AG04449 (cell line): ENCODE measurements around the gene PARD3B.

Experiments used
- CTCF ChIA-PET: fragments of 350-600 bp; formaldehyde crosslinking; extraction: SDS; loops from one replicate; lab custom pipeline; 2021; ENCODE audit warnings: antibody characterized with exemption; lab: Yijun Ruan, JAX
- POLR2A ChIA-PET: fragments of 400-600, 350-600 bp; formaldehyde crosslinking; extraction: SDS; loops from one replicate; lab custom pipeline; 2020; ENCODE audit warnings: antibody characterized with exemption, inconsistent platforms; lab: Yijun Ruan, JAX
- DNase-seq: peaks from one replicate; pipeline ENCODE4 v3.0.0-alpha.2; 2010; ENCODE audit warnings: low read depth, low spot score
- H3K4me3 ChIP-seq: 2 replicates; pipeline ENCODE4 v1.5.1; 2011; ENCODE audit warnings: low read depth, mild to moderate bottlenecking, control low read depth, low read length
- TF ChIP-seq, protein P1 (sequence below): IDR thresholded peaks from one replicate; pipeline ENCODE4 v1.5.1; 2011; ENCODE audit warnings: mild to moderate bottlenecking, moderate library complexity, low read length, control low read depth, inconsistent platforms; ENCODE audit not compliant: insufficient read depth; ENCODE audit errors: missing control alignments

Gene PARD3B

DNA sequence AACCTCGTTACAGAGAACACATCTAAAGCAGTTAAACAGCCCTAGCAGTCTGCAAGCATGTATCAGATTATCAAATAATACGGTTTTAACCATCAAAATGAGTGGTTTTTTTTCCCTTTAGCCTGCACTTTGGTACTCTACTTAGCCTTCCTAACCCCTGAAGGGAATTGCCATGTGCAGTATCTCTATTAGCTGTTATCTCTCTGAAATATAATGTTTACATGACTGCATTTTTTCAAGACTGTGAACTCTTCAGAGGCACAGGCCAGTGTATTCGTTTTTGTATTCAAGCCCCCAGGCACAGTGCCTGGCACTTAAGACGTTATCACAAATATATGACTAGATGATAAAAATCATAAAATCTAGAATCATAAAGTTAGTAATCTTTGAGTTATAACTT, 509.5 kb downstream of the PARD3B start:
- no peak for DNase-seq
- H3K4me3 ChIP-seq: no peak overlapping the region
- ChIA-PET POLR2A (no interaction called here), CTCF (no interaction called here)
- TF ChIP-seq, protein P1, sequence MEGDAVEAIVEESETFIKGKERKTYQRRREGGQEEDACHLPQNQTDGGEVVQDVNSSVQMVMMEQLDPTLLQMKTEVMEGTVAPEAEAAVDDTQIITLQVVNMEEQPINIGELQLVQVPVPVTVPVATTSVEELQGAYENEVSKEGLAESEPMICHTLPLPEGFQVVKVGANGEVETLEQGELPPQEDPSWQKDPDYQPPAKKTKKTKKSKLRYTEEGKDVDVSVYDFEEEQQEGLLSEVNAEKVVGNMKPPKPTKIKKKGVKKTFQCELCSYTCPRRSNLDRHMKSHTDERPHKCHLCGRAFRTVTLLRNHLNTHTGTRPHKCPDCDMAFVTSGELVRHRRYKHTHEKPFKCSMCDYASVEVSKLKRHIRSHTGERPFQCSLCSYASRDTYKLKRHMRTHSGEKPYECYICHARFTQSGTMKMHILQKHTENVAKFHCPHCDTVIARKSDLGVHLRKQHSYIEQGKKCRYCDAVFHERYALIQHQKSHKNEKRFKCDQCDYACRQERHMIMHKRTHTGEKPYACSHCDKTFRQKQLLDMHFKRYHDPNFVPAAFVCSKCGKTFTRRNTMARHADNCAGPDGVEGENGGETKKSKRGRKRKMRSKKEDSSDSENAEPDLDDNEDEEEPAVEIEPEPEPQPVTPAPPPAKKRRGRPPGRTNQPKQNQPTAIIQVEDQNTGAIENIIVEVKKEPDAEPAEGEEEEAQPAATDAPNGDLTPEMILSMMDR: no peak

DNA sequence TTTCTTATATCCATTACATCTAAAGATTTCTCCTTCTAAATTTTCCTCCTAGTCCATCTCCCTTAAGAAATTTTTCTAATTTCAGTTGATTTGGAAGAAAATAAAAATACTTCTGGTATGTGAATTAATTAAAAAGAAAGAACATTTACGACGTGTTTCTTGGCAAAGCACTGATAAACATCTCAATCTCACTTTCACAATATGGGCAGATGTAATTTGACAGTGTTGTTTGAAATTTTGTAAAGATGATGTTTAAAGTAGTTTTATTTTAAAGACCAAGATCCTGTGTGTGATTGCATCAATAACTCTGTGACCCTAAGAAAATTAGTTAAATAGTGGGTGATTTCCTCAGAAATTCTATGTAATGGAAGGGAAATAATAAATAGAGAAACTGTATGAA, 510.0 kb downstream of the PARD3B start:
- TF ChIP-seq, protein P1: no peak
- POLR2A ChIA-PET: no interaction called here
- CTCF ChIA-PET: no interaction called here
- no peak for DNase-seq
- no peak overlapping the region for H3K4me3 ChIP-seq

DNA sequence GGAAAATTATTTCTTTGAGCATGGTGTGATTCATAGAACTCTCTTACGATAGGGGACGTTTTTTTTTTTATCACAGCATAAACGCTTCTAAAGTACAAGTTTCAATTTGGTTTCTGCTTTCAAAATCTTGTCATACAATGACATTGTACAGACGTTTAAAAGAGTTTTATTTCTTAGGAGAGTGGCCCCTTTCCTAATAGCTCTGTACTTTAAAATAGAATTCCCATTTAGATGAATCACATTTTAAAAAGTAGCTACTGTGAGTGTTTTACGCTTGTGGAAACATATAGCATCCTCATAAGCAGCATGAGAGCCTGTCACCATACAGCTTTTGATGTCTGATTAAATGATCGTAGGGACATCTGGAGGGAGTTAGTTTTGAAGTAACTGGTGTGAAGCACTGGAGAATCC, 510.9 kb downstream of the PARD3B start:
- POLR2A ChIA-PET: no interaction called here
- DNase-seq: no peak
- peak overlapping the region; percentile 34 for H3K4me3 ChIP-seq
- CTCF ChIA-PET: interaction anchor here (0.6 kb wide), 1 partner anchor 796 kb away, joined by 3 read pairs; no protein-coding TSS in a partner anchor
- TF ChIP-seq, protein P1: no peak

DNA sequence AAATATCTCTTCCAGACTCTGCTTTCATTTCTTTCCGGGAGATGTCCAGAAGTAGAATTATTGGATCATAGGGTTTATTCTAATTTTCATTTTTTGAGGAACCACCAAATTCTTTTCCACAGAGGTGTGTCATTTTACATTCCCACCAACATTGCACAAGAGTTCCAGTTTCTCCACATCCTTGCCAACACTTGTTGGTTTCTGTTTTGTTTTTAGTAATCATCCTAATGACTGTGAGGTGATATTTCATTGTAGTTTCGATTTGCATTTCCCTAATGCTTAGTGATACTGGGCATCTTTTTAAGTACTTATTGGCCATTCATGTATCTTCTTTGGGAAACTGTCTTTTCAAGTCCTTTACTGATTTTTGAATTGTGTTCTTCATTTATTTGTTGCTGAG, 513.1 kb downstream of the PARD3B start:
- ChIA-PET POLR2A (no interaction called here), CTCF (no interaction called here)
- TF ChIP-seq, protein P1: no peak
- no peak for DNase-seq
- no peak overlapping the region for H3K4me3 ChIP-seq

DNA sequence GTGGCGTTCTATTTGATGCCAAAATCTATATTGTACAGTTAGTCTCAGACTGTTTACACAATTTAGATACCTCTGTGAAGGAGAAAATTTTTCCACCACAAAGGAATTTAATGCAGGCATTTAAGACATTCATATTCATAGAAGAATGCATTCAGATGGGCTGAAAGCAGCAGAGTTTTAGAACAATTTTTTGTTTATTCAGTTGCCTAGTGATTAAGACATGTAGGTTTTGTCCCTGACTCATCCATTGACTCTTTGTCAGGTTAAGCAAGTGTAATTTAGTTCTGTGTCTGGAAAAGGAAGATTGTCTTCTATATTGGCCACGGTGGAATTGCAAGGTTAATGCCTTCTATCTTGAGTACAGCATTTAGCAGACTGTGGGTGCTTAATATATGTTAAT, 515.0 kb downstream of the PARD3B start:
- TF ChIP-seq, protein P1: no peak
- DNase-seq: peak; percentile 78
- POLR2A ChIA-PET: no interaction called here
- no peak overlapping the region for H3K4me3 ChIP-seq
- CTCF ChIA-PET: interaction anchor here (1.2 to 1.6 kb wide), 2 partner anchors 9 to 736 kb away, joined by 3 to 4 read pairs; no protein-coding TSS in a partner anchor

DNA sequence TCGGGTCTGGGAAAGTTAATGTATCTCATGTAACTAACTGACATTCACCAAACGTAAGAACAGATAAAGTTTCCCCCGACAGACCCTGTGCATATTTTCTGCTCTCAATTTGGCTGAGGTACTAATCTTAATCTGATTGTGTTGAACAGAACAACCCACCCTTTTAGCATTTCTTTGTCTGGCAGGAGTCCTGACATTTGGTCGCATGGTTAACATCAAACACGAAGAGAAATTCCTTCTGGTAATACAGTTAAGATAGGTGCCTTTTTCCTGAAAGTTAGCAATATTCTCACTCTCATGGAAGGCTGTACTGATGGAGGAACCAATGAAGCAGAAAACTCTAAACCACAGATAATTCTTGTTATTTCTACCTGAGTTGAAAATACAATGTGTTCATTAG, 520.8 kb downstream of the PARD3B start:
- ChIA-PET POLR2A (no interaction called here), CTCF (no interaction called here)
- DNase-seq: no peak
- TF ChIP-seq, protein P1: no peak
- H3K4me3 ChIP-seq: no peak overlapping the region
